ENCODE data around the gene OR2T1.

GRCh38 chr1:248388426-248388825, 14.4 kb upstream of the OR2T1 start:
- TF ChIP-seq POLR2AphosphoS5 (IDR thresholded peaks at IDR 0.05; ENCODE audit: insufficient read depth in 1 of 2, low read depth in 1 of 2) (no peak), POLR2A (IDR thresholded peaks at IDR 0.05) (no peak), CTCF (IDR thresholded peaks at IDR 0.05) (no peak)
